Glutamatergic neuron (in vitro differentiated cells): ENCODE measurements around the gene TCF12. TPM values are rescaled to one million over a fixed set of nuclear protein-coding genes. Genes with fewer than 3 reads are reported as not detected.

Experiments
- DNase-seq: peaks from one replicate; pipeline ENCODE4 v3.0.0; 2022
- H3K27ac Mint-ChIP-seq: one replicate; pipeline ENCODE4 v1.8.0; 2020; ENCODE audit warnings: mild to moderate bottlenecking, mixed read lengths, inconsistent platforms; ENCODE audit not compliant: unreplicated experiment
- H3K27me3 Mint-ChIP-seq: one replicate; pipeline ENCODE4 v1.8.0; 2020; ENCODE audit warnings: mild to moderate bottlenecking, moderate library complexity, mixed read lengths, inconsistent platforms; ENCODE audit not compliant: unreplicated experiment
- H3K36me3 Mint-ChIP-seq: one replicate; pipeline ENCODE4 v1.8.0; 2020; ENCODE audit warnings: mild to moderate bottlenecking, mixed read lengths, inconsistent platforms; ENCODE audit not compliant: unreplicated experiment
- H3K4me1 Mint-ChIP-seq: one replicate; pipeline ENCODE4 v1.8.0; 2020; ENCODE audit warnings: mild to moderate bottlenecking, low read depth, mixed read lengths, inconsistent platforms; ENCODE audit not compliant: unreplicated experiment
- H3K4me3 Mint-ChIP-seq: one replicate; pipeline ENCODE4 v1.8.0; 2020; ENCODE audit warnings: mild to moderate bottlenecking, mixed read lengths, inconsistent platforms; ENCODE audit not compliant: unreplicated experiment
- H3K9me3 Mint-ChIP-seq: one replicate; pipeline ENCODE4 v1.8.0; 2020; ENCODE audit warnings: mild to moderate bottlenecking, moderate library complexity, mixed read lengths, inconsistent platforms; ENCODE audit not compliant: unreplicated experiment
- CTCF ChIP-seq: fragments of 200-600 bp; sonication (generic); IDR thresholded peaks from one replicate; pipeline ENCODE4 v1.5.0; 2021; ENCODE audit not compliant: partially characterized antibody, unreplicated experiment
- total RNA-seq: library from RNA; stranded (reverse); fragmentation: NEBNext Ultra II Directional; extraction: Animal tissue kit (Norgen Biotek cat#: 25700); gene quantifications from one replicate; pipeline ENCODE4 v1.2.1, GENCODE V29; 2021; ENCODE audit not compliant: unreplicated experiment

TCF12 gene
- total RNA-seq, 1 donor from 2014 or later = 140 TPM

GRCh38 chr15:56886932-56887781, 31.3 kb upstream of the TCF12 start:
- no peak for TF ChIP-seq CTCF
- peak; percentile 88 for DNase-seq
- Mint-ChIP-seq H3K27me3 (peaks cover 7% of the 10 kb centered on the region), H3K4me1 (peaks cover 35% of the 10 kb centered on the region), H3K36me3 (no peaks in the 10 kb centered on the region), H3K4me3 (peak overlapping the region; percentile 91), H3K27ac (peak overlapping the region; percentile 92), H3K9me3 (peaks cover 4% of the 10 kb centered on the region)

GRCh38 chr15:56887782-56888438, 30.5 kb upstream of the TCF12 start:
- Mint-ChIP-seq H3K9me3 (peaks cover 4% of the 10 kb centered on the region), H3K27me3 (peaks cover 7% of the 10 kb centered on the region), H3K4me1 (peaks cover 31% of the 10 kb centered on the region), H3K4me3 (peak overlapping the region; percentile 73), H3K36me3 (no peaks in the 10 kb centered on the region), H3K27ac (peak overlapping the region; percentile 50)
- no peak for TF ChIP-seq CTCF
- no peak for DNase-seq

GRCh38 chr15:56890038-56890437, 28.4 kb upstream of the TCF12 start:
- no peak overlapping the region for H3K4me3 Mint-ChIP-seq
- H3K27me3 Mint-ChIP-seq = peaks cover 7% of the 10 kb centered on the region
- no peak overlapping the region for H3K27ac Mint-ChIP-seq
- H3K36me3 Mint-ChIP-seq = no peaks in the 10 kb centered on the region
- no peak for TF ChIP-seq CTCF
- H3K9me3 Mint-ChIP-seq = peaks cover 4% of the 10 kb centered on the region
- H3K4me1 Mint-ChIP-seq = peaks cover 30% of the 10 kb centered on the region
- DNase-seq = no peak

GRCh38 chr15:56891852-56892440, 26.5 kb upstream of the TCF12 start:
- no peak for TF ChIP-seq CTCF
- DNase-seq = no peak
- peaks cover 21% of the 10 kb centered on the region for H3K4me1 Mint-ChIP-seq
- no peak overlapping the region for H3K4me3 Mint-ChIP-seq
- no peaks in the 10 kb centered on the region for H3K36me3 Mint-ChIP-seq
- peaks cover under 1% of the 10 kb centered on the region for H3K9me3 Mint-ChIP-seq
- peaks cover 2% of the 10 kb centered on the region for H3K27me3 Mint-ChIP-seq
- no peak overlapping the region for H3K27ac Mint-ChIP-seq
